Loucy (cell line): ENCODE data around the gene PRDM5.

Experiments
- EZH2phosphoT487 ChIP-seq: fragments of 200-600 bp; IDR thresholded peaks from 2 replicates; pipeline ENCODE4 v1.6.1; 2018; ENCODE audit warnings: antibody characterized with exemption, mild to moderate bottlenecking, moderate library complexity, borderline replicate concordance
- TF ChIP-seq, protein P1 (sequence below): fragments of 200-600 bp; sonication (generic); conservative IDR thresholded peaks from 2 replicates; pipeline ENCODE4 v1.5.1; 2014; ENCODE audit warnings: mild to moderate bottlenecking, antibody characterized with exemption, low read length

DNA sequence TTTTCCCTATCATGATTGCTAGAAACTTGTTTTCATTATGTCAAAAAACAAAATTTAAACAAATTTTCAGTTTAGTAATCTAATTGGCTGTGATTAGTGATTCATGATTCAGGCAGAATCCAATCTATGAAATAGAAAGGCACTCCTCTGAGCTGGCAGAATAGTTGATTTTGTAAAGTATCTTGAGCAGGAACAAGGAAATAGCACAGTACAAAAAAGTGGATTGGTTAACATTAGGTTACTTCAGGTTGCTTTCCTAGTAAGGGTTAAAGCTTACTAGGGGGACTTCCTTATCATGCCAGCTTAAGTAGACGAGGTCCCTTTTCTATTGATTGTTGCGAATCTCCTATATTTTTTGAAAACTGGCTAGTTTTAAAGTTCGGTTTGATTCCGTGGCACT lies 43.4 kb upstream of the PRDM5 start:
- TF ChIP-seq EZH2phosphoT487: no peak
- TF ChIP-seq, protein P1, sequence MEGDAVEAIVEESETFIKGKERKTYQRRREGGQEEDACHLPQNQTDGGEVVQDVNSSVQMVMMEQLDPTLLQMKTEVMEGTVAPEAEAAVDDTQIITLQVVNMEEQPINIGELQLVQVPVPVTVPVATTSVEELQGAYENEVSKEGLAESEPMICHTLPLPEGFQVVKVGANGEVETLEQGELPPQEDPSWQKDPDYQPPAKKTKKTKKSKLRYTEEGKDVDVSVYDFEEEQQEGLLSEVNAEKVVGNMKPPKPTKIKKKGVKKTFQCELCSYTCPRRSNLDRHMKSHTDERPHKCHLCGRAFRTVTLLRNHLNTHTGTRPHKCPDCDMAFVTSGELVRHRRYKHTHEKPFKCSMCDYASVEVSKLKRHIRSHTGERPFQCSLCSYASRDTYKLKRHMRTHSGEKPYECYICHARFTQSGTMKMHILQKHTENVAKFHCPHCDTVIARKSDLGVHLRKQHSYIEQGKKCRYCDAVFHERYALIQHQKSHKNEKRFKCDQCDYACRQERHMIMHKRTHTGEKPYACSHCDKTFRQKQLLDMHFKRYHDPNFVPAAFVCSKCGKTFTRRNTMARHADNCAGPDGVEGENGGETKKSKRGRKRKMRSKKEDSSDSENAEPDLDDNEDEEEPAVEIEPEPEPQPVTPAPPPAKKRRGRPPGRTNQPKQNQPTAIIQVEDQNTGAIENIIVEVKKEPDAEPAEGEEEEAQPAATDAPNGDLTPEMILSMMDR: no peak
